ENCODE data around the gene PSMD13.

PSMD13 gene

GRCh38 chr11:205221-206001 is 31.4 kb upstream of the PSMD13 start:
- DNase-seq: no peak

GRCh38 chr11:206002-206384 is 30.8 kb upstream of the PSMD13 start:
- no peak for DNase-seq

GRCh38 chr11:206526-207207 is 30.1 kb upstream of the PSMD13 start:
- no peak for DNase-seq

- DNase-seq: peak; percentile 94
Observed at GRCh38 chr11:207208-207862, 29.4 kb upstream of the PSMD13 start, which contains the start of the genes BET1L and RIC8A. TSS of gene BET1L (minus strand) at chr11:207399. CDS start at chr11:207321, 78 bp downstream. TSS of gene RIC8A (plus strand) at chr11:207708. CDS start at chr11:208855, 1,147 bp downstream.

GRCh38 chr11:207863-208180 is 29.0 kb upstream of the PSMD13 start:
- no peak for DNase-seq

GRCh38 chr11:208181-208916 is 28.4 kb upstream of the PSMD13 start:
- DNase-seq: peak; percentile 84

- DNase-seq: no peak
Observed at GRCh38 chr11:208917-209260, 27.9 kb upstream of the PSMD13 start.

GRCh38 chr11:209275-210121 is 27.3 kb upstream of the PSMD13 start:
- no peak for DNase-seq

- DNase-seq: no peak
Observed at GRCh38 chr11:210122-210802, 26.5 kb upstream of the PSMD13 start.

GRCh38 chr11:210803-211180 is 26.0 kb upstream of the PSMD13 start:
- no peak for DNase-seq

- no peak for DNase-seq
Observed at GRCh38 chr11:211295-211694, 25.5 kb upstream of the PSMD13 start.

- no peak for DNase-seq
Observed at GRCh38 chr11:211741-212140, 25.0 kb upstream of the PSMD13 start.

- DNase-seq: no peak
Observed at GRCh38 chr11:212150-213100, 24.4 kb upstream of the PSMD13 start.

- DNase-seq: no peak
Observed at GRCh38 chr11:213111-213510, 23.7 kb upstream of the PSMD13 start.

- no peak for DNase-seq
Observed at GRCh38 chr11:214083-214482, 22.7 kb upstream of the PSMD13 start.

GRCh38 chr11:215581-216037 is 21.2 kb upstream of the PSMD13 start:
- DNase-seq: no peak

GRCh38 chr11:216081-216974 is 20.4 kb upstream of the PSMD13 start:
- no peak for DNase-seq

GRCh38 chr11:217704-218103 is 19.1 kb upstream of the PSMD13 start:
- no peak for DNase-seq

- no peak for DNase-seq
Observed at GRCh38 chr11:218815-219593, 17.8 kb upstream of the PSMD13 start.
